ENCODE measurements around the gene LAPTM5.

DNA sequence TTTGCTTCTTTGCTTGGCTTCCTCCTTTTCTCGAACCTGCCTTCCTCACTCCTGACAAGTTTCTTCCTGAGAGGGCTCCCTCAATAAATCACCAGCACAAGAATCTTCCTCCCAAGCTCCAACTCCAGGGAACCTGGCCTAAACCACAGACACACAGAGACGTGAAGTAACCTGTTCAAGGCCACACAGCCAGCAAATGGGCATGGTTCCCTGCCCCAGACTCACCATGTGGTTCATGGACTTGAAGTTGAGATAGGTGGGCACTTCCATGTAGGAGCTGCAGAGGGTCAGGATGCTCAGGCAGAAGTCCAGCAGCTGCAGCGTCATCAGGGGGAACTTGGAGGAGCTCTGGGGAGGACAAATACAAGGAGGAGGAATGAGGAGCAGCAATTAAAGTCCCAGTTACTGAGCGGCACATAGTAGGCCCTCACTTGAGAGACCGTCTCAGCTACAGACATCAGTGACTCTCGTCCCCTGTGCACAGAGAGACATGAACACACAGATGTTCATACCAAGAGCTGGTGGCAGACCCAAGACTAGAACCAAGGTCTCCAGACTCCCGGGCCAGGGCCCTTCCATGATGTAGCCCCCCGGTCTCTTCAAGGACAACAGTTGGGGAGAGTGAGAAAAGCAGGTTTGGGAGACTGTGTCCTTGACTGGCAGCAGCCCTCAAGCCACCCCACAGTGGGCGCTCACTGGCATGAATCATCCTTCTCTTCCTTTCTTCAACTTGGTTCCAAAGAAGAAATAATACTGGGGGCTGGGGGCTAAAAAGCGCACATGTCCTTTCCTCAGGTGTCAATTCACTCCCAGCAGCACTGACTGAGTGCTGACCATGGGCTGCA is 18.6 kb downstream of the LAPTM5 start:
- no peak for TF ChIP-seq POLR2A (IDR thresholded peaks at IDR 0.05)
- TF ChIP-seq, protein P1, sequence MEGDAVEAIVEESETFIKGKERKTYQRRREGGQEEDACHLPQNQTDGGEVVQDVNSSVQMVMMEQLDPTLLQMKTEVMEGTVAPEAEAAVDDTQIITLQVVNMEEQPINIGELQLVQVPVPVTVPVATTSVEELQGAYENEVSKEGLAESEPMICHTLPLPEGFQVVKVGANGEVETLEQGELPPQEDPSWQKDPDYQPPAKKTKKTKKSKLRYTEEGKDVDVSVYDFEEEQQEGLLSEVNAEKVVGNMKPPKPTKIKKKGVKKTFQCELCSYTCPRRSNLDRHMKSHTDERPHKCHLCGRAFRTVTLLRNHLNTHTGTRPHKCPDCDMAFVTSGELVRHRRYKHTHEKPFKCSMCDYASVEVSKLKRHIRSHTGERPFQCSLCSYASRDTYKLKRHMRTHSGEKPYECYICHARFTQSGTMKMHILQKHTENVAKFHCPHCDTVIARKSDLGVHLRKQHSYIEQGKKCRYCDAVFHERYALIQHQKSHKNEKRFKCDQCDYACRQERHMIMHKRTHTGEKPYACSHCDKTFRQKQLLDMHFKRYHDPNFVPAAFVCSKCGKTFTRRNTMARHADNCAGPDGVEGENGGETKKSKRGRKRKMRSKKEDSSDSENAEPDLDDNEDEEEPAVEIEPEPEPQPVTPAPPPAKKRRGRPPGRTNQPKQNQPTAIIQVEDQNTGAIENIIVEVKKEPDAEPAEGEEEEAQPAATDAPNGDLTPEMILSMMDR (IDR thresholded peaks at IDR 0.05): no peak

All from vagina (tissue), 2 donors.